ENCODE measurements around the gene DEPDC1B.

GRCh38 chr5:60549841-60550240 lies 150.1 kb downstream of the DEPDC1B start:
- no peak for TF ChIP-seq CTCF (IDR thresholded peaks at IDR 0.05; ENCODE audit: poor library complexity, severe bottlenecking)
- no peak for TF ChIP-seq POLR2AphosphoS5 (IDR thresholded peaks at IDR 0.05)
- TF ChIP-seq EP300 (conservative IDR thresholded peaks at IDR 0.05; ENCODE audit: poor library complexity, severe bottlenecking), result no peak
- TF ChIP-seq, protein P1, sequence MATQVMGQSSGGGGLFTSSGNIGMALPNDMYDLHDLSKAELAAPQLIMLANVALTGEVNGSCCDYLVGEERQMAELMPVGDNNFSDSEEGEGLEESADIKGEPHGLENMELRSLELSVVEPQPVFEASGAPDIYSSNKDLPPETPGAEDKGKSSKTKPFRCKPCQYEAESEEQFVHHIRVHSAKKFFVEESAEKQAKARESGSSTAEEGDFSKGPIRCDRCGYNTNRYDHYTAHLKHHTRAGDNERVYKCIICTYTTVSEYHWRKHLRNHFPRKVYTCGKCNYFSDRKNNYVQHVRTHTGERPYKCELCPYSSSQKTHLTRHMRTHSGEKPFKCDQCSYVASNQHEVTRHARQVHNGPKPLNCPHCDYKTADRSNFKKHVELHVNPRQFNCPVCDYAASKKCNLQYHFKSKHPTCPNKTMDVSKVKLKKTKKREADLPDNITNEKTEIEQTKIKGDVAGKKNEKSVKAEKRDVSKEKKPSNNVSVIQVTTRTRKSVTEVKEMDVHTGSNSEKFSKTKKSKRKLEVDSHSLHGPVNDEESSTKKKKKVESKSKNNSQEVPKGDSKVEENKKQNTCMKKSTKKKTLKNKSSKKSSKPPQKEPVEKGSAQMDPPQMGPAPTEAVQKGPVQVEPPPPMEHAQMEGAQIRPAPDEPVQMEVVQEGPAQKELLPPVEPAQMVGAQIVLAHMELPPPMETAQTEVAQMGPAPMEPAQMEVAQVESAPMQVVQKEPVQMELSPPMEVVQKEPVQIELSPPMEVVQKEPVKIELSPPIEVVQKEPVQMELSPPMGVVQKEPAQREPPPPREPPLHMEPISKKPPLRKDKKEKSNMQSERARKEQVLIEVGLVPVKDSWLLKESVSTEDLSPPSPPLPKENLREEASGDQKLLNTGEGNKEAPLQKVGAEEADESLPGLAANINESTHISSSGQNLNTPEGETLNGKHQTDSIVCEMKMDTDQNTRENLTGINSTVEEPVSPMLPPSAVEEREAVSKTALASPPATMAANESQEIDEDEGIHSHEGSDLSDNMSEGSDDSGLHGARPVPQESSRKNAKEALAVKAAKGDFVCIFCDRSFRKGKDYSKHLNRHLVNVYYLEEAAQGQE (IDR thresholded peaks at IDR 0.05; ENCODE audit: borderline replicate concordance), result no peak
- TF ChIP-seq EZH2 (IDR thresholded peaks at IDR 0.05; ENCODE audit: borderline replicate concordance, insufficient read depth, low read length, poor library complexity, severe bottlenecking), result no peak
- TF ChIP-seq SMC3 (conservative IDR thresholded peaks at IDR 0.05; ENCODE audit: poor library complexity), result no peak
- no peak for TF ChIP-seq TAF1 (IDR thresholded peaks at IDR 0.05; ENCODE audit: low read depth)

All from neural cell (in vitro differentiated cells).